HepG2 (cell line): ENCODE results near the gene S100A4. TPM values are rescaled to one million over a fixed set of nuclear protein-coding genes. Genes with fewer than 3 reads are reported as not detected.

Experiments
- ATAC-seq: fragments of 200-7000 bp; cut with Tn5 transposase; 3 replicates; pipeline ENCODE4 v1.9.1; 2020; ENCODE audit warnings: mild to moderate bottlenecking, moderate library complexity
- BruUV-seq: library from RNA; stranded (reverse); fragments of 400-500 nt; replicated peaks from 2 replicates; lab custom pipeline; 2021; lab: Mats Ljungman, UMichigan
- CTCF ChIA-PET: fragments of 300-600 bp; formaldehyde crosslinking; extraction: SDS; loops from one replicate; lab custom pipeline; 2021; ENCODE audit warnings: low total read pairs, inconsistent platforms, low intra/inter-chr PET ratio; lab: Yijun Ruan, JAX
- POLR2A ChIA-PET: fragments of 350-600 bp; sonication (Branson Sonifier 250); formaldehyde crosslinking; loops from one replicate; lab custom pipeline; 2020; ENCODE audit warnings: antibody characterized with exemption, inconsistent platforms; lab: Yijun Ruan, JAX
- DNase-seq: peaks from one replicate; pipeline ENCODE4 v3.0.0-alpha.2; 2015; ENCODE audit warnings: low spot score
- FAIRE-seq: peaks from 3 replicates; lab custom pipeline; 2011; peaks lifted over from hg19 to GRCh38; lab: Jason Lieb, UNC
- H2AFZ ChIP-seq: one replicate; pipeline ENCODE4 v1.6.1; 2011; ENCODE audit warnings: low read length, inconsistent platforms
- H3K27ac ChIP-seq: fragments of 300-600 bp; 3 replicates; pipeline ENCODE4 v1.8.0; 2011; ENCODE audit warnings: mixed run types, mild to moderate bottlenecking, mixed read lengths, low read length, inconsistent platforms; ENCODE audit not compliant: insufficient read depth; ENCODE audit errors: extremely low read length
- H3K27me3 ChIP-seq, 2 experiments: fragments of 200-600 bp in 1 of 2; 2 replicates in 1 of 2; 3 replicates in 1 of 2; pipeline versions ENCODE4 v1.6.0 to v1.8.0; 2011; ENCODE audit warnings: low read length in 2 of 2, mild to moderate bottlenecking in 2 of 2, moderate library complexity in 2 of 2, inconsistent platforms in 1 of 2; ENCODE audit not compliant: insufficient read depth in 2 of 2, control insufficient read depth in 1 of 2
- H3K36me3 ChIP-seq, 2 experiments: fragments of 200-600 bp in 1 of 2; replicated peaks in 1 of 2; 2 replicates in 1 of 2; 3 replicates in 1 of 2; pipeline versions ENCODE4 v1.5.1 to v1.8.0; 2011; ENCODE audit warnings: low read length in 2 of 2, inconsistent platforms in 1 of 2; ENCODE audit not compliant: insufficient read depth in 2 of 2, control insufficient read depth in 1 of 2
- H3K4me1 ChIP-seq: 2 replicates; pipeline ENCODE4 v1.5.1; 2012; ENCODE audit warnings: low read length, inconsistent platforms; ENCODE audit not compliant: insufficient read depth
- H3K4me2 ChIP-seq: 2 replicates; pipeline ENCODE4 v1.6.0; 2011; ENCODE audit warnings: low read depth, low read length, inconsistent platforms
- H3K4me3 ChIP-seq, 3 experiments: fragments of 200-600 bp in 1 of 3; sonication (generic), shearing (Covaris generic) in 1 of 3; replicated peaks in 1 of 3; 2 replicates each; pipeline ENCODE4 v1.5.1; 2011 to 2016; ENCODE audit warnings: low read length in 3 of 3, inconsistent platforms in 2 of 3, low read depth in 2 of 3, mild to moderate bottlenecking in 2 of 3, control low read depth in 1 of 3, mixed read lengths in 1 of 3; ENCODE audit not compliant: insufficient read depth in 1 of 3
- H3K79me2 ChIP-seq: one replicate; pipeline ENCODE4 v1.6.1; 2011; ENCODE audit warnings: low read length, inconsistent platforms; ENCODE audit not compliant: insufficient read depth
- H3K9ac ChIP-seq: 2 replicates; pipeline ENCODE4 v1.6.0; 2011; ENCODE audit warnings: mild to moderate bottlenecking, low read depth, low read length, inconsistent platforms; ENCODE audit not compliant: insufficient read depth
- H3K9me3 ChIP-seq: 2 replicates; pipeline ENCODE4 v1.5.1; 2012; ENCODE audit warnings: mild to moderate bottlenecking, low read length
- H4K20me1 ChIP-seq: 2 replicates; pipeline ENCODE4 v1.6.0; 2011; ENCODE audit warnings: inconsistent platforms, mild to moderate bottlenecking, low read length, moderate library complexity; ENCODE audit not compliant: insufficient read depth
- GATA4 ChIP-seq: sonication (generic); IDR thresholded peaks from 2 replicates; pipeline ENCODE4 v1.6.1; 2016; ENCODE audit warnings: antibody characterized with exemption, low read depth, borderline replicate concordance
- HMG20A ChIP-seq: IDR thresholded peaks from 2 replicates; pipeline ENCODE4 v1.6.1; 2016; ENCODE audit warnings: borderline replicate concordance
- JUND ChIP-seq: sonication (generic); formaldehyde crosslinking; IDR thresholded peaks from 2 replicates; pipeline ENCODE4 v1.8.0; 2022; ENCODE audit warnings: mild to moderate bottlenecking, missing genetic modification reagents
- MAFK ChIP-seq, 2 experiments: IDR thresholded peaks in 1 of 2; conservative IDR thresholded peaks in 1 of 2; 2 replicates each; pipeline ENCODE4 v1.6.1; 2011; ENCODE audit warnings: improper control_type of control experiment in 2 of 2, low read length in 2 of 2
- MIXL1 ChIP-seq: IDR thresholded peaks from 2 replicates; pipeline ENCODE4 v1.6.1; 2016
- NR3C1 ChIP-seq: sonication (generic); formaldehyde crosslinking; IDR thresholded peaks from 2 replicates; pipeline ENCODE4 v1.4.0; 2020; ENCODE audit warnings: missing genetic modification reagents
- SMYD3 ChIP-seq: sonication (generic); formaldehyde crosslinking; IDR thresholded peaks from 2 replicates; pipeline ENCODE4 v1.8.1; 2023; ENCODE audit warnings: mild to moderate bottlenecking, missing genetic modification reagents
- SSRP1 ChIP-seq: IDR thresholded peaks from 2 replicates; pipeline ENCODE4 v1.6.1; 2016; ENCODE audit warnings: control low read depth
- ZNF567 ChIP-seq: sonication (generic); formaldehyde crosslinking; IDR thresholded peaks from 2 replicates; pipeline ENCODE4 v1.8.1; 2023; ENCODE audit warnings: mild to moderate bottlenecking, missing genetic modification reagents, borderline replicate concordance
- ZNF644 ChIP-seq: IDR thresholded peaks from 2 replicates; pipeline ENCODE4 v1.6.1; 2016; ENCODE audit warnings: low read depth
- ZNF788 ChIP-seq: sonication (generic); formaldehyde crosslinking; IDR thresholded peaks from 2 replicates; pipeline ENCODE4 v1.5.0; 2020; ENCODE audit warnings: mild to moderate bottlenecking, missing genetic modification reagents, borderline replicate concordance
- ZSCAN25 ChIP-seq: sonication (generic); formaldehyde crosslinking; IDR thresholded peaks from 2 replicates; pipeline ENCODE4 v1.8.0; 2022; ENCODE audit warnings: mild to moderate bottlenecking, missing genetic modification reagents
- WGBS: methylation state at CpG from one replicate; pipeline ENCODE4 v1.1.6; 2017; ENCODE audit warnings: low lambda C conversion rate; 5-methylcytosine and 5-hydroxymethylcytosine counted together
- in situ Hi-C: cut with HindIII; loops from 2 replicates; pipeline ENCODE4 v1.10.0; 2017; ENCODE audit warnings: low pct_unique_long_range_greater_than_20kb; ENCODE audit not compliant: extremely low pct_ligation_motif_present
- intact Hi-C: fragments of 100-400 bp; cut with micrococcal nuclease; formaldehyde crosslinking; loops from one replicate; pipeline ENCODE4 v1.10.0; 2022; ENCODE audit not compliant: unreplicated experiment
- polyA plus RNA-seq, 8 experiments: library from polyadenylated mRNA; depleted of rRNA in 3 of 8; stranded (reverse) in 7 of 8; unstranded in 1 of 8; fragments of >200 nt; fragmentation: Illumina TruSeq in 4 of 8; extraction: Trizol in 4 of 8; gene quantifications; 2 replicates each; pipeline versions ENCODE4 v1.2.1 to v1.2.3, GENCODE V29; 2011 to 2016; ENCODE audit warnings: low read depth in 4 of 8, missing spikeins in 1 of 8, mixed read lengths in 1 of 8; ENCODE audit not compliant: insufficient read depth in 1 of 8
- total RNA-seq, 5 experiments: library from RNA; depleted of rRNA; stranded (reverse); fragments of >200 nt; fragmentation: Illumina TruSeq; extraction: Trizol; gene quantifications; 2 replicates each; pipeline ENCODE4 v1.2.3, GENCODE V29; 2016; ENCODE audit warnings: low read depth in 1 of 5
- TF ChIP-seq, protein P1 (sequence below): sonication (generic); formaldehyde crosslinking; IDR thresholded peaks from 2 replicates; pipeline ENCODE4 v1.5.0; 2020; ENCODE audit warnings: missing genetic modification reagents
- TF ChIP-seq, protein P2 (sequence below): sonication (generic); formaldehyde crosslinking; IDR thresholded peaks from 2 replicates; pipeline ENCODE4 v1.5.1; 2020; ENCODE audit warnings: missing genetic modification reagents, mild to moderate bottlenecking, borderline replicate concordance
- TF ChIP-seq, protein P3 (sequence below): sonication (generic); formaldehyde crosslinking; IDR thresholded peaks from 2 replicates; pipeline ENCODE4 v1.5.1; 2020; ENCODE audit warnings: mild to moderate bottlenecking, moderate library complexity, missing genetic modification reagents
- TF ChIP-seq, protein P4 (sequence below): sonication (generic); formaldehyde crosslinking; IDR thresholded peaks from 2 replicates; pipeline ENCODE4 v1.5.0; 2020; ENCODE audit warnings: missing genetic modification reagents
- TF ChIP-seq, protein P5 (sequence below): sonication (generic); formaldehyde crosslinking; IDR thresholded peaks from 2 replicates; pipeline ENCODE4 v1.8.1; 2023; ENCODE audit warnings: missing genetic modification reagents, inconsistent platforms, borderline replicate concordance

S100A4 gene
- total and polyA plus RNA-seq, 2 of the 13 experiments (the other 11 are each of a cell fraction or from before 2014, with no cell fraction given): 12.9 to 20.2 TPM

DNA sequence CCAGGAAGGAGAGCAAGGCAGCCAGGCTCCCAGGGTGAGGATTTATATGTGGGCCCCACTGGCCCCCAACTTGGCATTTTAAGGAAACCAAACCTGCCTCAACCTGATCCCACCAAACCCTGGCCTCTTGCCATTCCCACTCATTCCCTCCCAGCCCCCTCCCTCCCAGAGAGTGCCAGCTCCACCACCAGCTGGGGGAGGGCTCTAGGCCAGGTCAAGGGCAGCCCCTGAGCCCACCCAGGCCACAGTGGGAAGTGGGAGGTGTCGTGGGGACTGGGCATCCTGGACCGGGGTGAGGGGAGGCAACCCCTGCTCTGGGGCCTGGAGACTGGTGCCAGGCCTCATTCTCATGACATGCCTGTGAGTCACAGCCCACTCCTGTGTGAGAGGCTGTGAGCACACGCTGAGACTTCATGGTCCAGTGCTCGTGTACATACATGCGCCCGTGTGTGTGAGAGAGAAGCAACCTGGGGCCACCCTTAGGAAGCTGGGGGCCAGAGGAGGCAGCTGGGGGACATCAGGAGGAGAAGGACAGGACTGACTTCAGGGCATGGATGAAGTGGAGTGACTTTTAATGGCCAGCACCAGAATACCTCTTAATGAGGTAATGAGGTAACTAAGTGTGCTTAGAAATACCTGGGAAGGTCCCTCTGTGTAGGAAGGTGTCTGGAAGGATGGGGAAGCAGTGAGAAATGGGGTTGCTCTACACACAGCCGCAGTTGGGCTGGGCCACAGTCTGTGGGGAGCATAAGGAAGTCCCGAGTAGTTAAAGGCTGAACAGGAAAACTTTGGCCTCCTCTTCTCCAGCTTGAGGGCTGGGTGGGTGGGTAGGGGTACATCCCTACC, 20.1 kb upstream of the S100A4 start, which contains the start of gene S100A2 (continued):
- no peak for TF ChIP-seq ZNF644

DNA sequence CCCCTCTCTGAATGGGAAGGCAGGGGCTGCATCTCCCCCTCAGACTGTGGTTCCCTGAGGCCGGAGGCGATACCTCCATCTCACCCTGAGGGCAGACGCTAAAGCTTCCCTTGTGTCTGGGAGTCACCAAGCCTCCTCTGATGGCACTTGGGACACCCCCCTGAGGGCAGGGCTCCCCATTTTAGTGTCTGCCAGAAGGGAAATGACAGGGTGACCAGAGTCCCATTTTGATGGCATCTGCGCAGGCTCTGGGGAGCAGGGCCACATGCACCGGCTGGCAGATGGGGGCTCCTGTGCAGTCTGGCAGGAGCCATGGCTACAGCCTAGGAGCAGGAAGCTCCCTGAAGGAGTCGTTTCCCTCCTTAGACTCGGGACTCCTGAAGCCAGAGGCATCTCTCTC, 18.4 kb upstream of the S100A4 start:
- H3K27ac ChIP-seq: no peak overlapping the region
- H3K36me3 ChIP-seq: no peaks in the 10 kb centered on the region
- H3K27me3 ChIP-seq: no peaks in the 10 kb centered on the region
- FAIRE-seq: no peak
- H4K20me1 ChIP-seq: no peaks in the 10 kb centered on the region
- no peak overlapping the region for H3K4me3 ChIP-seq
- peaks cover 38% of the 10 kb centered on the region for H3K4me1 ChIP-seq
- ATAC-seq: no peak
- no peak overlapping the region for H2AFZ ChIP-seq
- ChIA-PET CTCF (no interaction called here), POLR2A (interaction anchor here (1.8 to 3.1 kb wide), 2 partner anchors 11 to 30 kb away, joined by 4 to 49 read pairs; partner anchors contain the start of gene S100A6)
- H3K9me3 ChIP-seq: no peaks in the 10 kb centered on the region
- 94% methylated on average over 3 of the region's 7 CpGs for WGBS
- no peak for DNase-seq
- no TSS peak for BruUV-seq
- in situ Hi-C loops (no loop called here), intact Hi-C loops (no loop called here)
- H3K4me2 ChIP-seq: no peak overlapping the region
- no peaks in the 10 kb centered on the region for H3K79me2 ChIP-seq
- H3K9ac ChIP-seq: no peak overlapping the region
- TF ChIP-seq GATA4 (no peak), JUND (CRISPR knock-in tag) (no peak), SMYD3 (CRISPR knock-in tag) (no peak), ZNF788 (CRISPR knock-in tag) (no peak), ZNF567 (no peak), ZSCAN25 (CRISPR knock-in tag) (no peak), HMG20A (CRISPR knock-in tag) (no peak), NR3C1 (CRISPR knock-in tag) (no peak), MAFK (conservative IDR thresholded peaks at IDR 0.05 in 1 of 2, IDR thresholded peaks at IDR 0.05 in 1 of 2; ENCODE audit: low read length in 2 of 2) (no peak), MIXL1 (CRISPR knock-in tag) (no peak), SSRP1 (CRISPR knock-in tag) (no peak)
- TF ChIP-seq, protein P1, sequence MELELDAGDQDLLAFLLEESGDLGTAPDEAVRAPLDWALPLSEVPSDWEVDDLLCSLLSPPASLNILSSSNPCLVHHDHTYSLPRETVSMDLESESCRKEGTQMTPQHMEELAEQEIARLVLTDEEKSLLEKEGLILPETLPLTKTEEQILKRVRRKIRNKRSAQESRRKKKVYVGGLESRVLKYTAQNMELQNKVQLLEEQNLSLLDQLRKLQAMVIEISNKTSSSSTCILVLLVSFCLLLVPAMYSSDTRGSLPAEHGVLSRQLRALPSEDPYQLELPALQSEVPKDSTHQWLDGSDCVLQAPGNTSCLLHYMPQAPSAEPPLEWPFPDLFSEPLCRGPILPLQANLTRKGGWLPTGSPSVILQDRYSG: no peak
- TF ChIP-seq, protein P2, sequence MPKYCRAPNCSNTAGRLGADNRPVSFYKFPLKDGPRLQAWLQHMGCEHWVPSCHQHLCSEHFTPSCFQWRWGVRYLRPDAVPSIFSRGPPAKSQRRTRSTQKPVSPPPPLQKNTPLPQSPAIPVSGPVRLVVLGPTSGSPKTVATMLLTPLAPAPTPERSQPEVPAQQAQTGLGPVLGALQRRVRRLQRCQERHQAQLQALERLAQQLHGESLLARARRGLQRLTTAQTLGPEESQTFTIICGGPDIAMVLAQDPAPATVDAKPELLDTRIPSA (CRISPR knock-in tag): no peak
- TF ChIP-seq, protein P3, sequence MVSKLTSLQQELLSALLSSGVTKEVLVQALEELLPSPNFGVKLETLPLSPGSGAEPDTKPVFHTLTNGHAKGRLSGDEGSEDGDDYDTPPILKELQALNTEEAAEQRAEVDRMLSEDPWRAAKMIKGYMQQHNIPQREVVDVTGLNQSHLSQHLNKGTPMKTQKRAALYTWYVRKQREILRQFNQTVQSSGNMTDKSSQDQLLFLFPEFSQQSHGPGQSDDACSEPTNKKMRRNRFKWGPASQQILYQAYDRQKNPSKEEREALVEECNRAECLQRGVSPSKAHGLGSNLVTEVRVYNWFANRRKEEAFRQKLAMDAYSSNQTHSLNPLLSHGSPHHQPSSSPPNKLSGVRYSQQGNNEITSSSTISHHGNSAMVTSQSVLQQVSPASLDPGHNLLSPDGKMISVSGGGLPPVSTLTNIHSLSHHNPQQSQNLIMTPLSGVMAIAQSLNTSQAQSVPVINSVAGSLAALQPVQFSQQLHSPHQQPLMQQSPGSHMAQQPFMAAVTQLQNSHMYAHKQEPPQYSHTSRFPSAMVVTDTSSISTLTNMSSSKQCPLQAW (CRISPR knock-in tag): no peak
- TF ChIP-seq, protein P4, sequence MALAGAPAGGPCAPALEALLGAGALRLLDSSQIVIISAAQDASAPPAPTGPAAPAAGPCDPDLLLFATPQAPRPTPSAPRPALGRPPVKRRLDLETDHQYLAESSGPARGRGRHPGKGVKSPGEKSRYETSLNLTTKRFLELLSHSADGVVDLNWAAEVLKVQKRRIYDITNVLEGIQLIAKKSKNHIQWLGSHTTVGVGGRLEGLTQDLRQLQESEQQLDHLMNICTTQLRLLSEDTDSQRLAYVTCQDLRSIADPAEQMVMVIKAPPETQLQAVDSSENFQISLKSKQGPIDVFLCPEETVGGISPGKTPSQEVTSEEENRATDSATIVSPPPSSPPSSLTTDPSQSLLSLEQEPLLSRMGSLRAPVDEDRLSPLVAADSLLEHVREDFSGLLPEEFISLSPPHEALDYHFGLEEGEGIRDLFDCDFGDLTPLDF (CRISPR knock-in tag): no peak
- TF ChIP-seq, protein P5, sequence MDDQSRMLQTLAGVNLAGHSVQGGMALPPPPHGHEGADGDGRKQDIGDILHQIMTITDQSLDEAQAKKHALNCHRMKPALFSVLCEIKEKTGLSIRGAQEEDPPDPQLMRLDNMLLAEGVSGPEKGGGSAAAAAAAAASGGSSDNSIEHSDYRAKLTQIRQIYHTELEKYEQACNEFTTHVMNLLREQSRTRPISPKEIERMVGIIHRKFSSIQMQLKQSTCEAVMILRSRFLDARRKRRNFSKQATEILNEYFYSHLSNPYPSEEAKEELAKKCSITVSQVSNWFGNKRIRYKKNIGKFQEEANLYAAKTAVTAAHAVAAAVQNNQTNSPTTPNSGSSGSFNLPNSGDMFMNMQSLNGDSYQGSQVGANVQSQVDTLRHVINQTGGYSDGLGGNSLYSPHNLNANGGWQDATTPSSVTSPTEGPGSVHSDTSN (CRISPR knock-in tag): no peak
